Measurements from ENCODE around the gene MUSK. TPM values are rescaled to one million over a fixed set of nuclear protein-coding genes. Genes with fewer than 3 reads are reported as not detected.

Gene MUSK
- total RNA-seq (ENCODE audit: low replicate concordance), result not detected in 2 replicates
- long read RNA-seq, result 0 reads

- no peaks in the 10 kb centered on the region for H3K4me1 Mint-ChIP-seq (ENCODE audit: unreplicated experiment)
- TF ChIP-seq, protein P1, sequence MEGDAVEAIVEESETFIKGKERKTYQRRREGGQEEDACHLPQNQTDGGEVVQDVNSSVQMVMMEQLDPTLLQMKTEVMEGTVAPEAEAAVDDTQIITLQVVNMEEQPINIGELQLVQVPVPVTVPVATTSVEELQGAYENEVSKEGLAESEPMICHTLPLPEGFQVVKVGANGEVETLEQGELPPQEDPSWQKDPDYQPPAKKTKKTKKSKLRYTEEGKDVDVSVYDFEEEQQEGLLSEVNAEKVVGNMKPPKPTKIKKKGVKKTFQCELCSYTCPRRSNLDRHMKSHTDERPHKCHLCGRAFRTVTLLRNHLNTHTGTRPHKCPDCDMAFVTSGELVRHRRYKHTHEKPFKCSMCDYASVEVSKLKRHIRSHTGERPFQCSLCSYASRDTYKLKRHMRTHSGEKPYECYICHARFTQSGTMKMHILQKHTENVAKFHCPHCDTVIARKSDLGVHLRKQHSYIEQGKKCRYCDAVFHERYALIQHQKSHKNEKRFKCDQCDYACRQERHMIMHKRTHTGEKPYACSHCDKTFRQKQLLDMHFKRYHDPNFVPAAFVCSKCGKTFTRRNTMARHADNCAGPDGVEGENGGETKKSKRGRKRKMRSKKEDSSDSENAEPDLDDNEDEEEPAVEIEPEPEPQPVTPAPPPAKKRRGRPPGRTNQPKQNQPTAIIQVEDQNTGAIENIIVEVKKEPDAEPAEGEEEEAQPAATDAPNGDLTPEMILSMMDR (conservative IDR thresholded peaks at IDR 0.05), result no peak
- no peak within 1 kb of the TSS for H3K27ac Mint-ChIP-seq
- no peak for DNase-seq (ENCODE audit: extremely low spot score, unreplicated experiment)
- no peaks in the 10 kb centered on the region for H3K9me3 Mint-ChIP-seq
- no peak within 1 kb of the TSS for H3K4me3 Mint-ChIP-seq
- peaks cover 3% of the 10 kb centered on the region for H3K27me3 Mint-ChIP-seq
- no peaks in the 10 kb centered on the region for H3K36me3 Mint-ChIP-seq
Measured at GRCh38 chr9:110668570-110669167, at the start of gene MUSK. MUSK (plus strand) TSS chr9:110668791; CDS start chr9:110668905, 114 bp downstream.

DNA sequence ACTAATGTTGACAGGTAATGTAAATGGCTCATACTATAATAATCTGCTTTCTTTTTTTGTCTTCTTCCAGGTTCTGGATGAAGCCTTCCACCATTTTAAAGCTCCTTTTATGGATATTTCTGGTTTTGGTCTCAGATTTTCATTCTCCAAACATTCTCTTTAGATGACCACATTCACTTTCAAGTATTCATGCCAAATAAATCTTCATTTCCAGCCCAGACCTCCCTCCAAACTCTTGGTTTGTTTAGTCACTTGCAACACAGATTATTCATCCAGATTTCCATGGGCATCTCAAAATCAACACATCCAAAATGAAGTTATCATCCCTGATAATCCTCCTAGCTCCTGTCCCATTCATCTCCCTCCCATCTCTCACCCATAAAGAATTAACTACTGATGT is 48.8 kb upstream of the MUSK start:
- Mint-ChIP-seq H3K27me3 (peaks cover 9% of the 10 kb centered on the region), H3K9me3 (peaks cover under 1% of the 10 kb centered on the region), H3K4me1 (ENCODE audit: unreplicated experiment) (no peaks in the 10 kb centered on the region), H3K36me3 (no peaks in the 10 kb centered on the region), H3K27ac (no peak overlapping the region), H3K4me3 (no peak overlapping the region)
- DNase-seq (ENCODE audit: extremely low spot score, unreplicated experiment), result no peak
- TF ChIP-seq, protein P1 (conservative IDR thresholded peaks at IDR 0.05), result no peak

- Mint-ChIP-seq H3K36me3 (no peaks in the 10 kb centered on the region), H3K4me1 (ENCODE audit: unreplicated experiment) (no peaks in the 10 kb centered on the region), H3K9me3 (no peaks in the 10 kb centered on the region), H3K4me3 (no peak overlapping the region), H3K27me3 (peaks cover 9% of the 10 kb centered on the region), H3K27ac (no peak overlapping the region)
- TF ChIP-seq, protein P1 (conservative IDR thresholded peaks at IDR 0.05), result no peak
- no peak for DNase-seq (ENCODE audit: extremely low spot score, unreplicated experiment)
Measured at GRCh38 chr9:110620726-110621125, 47.9 kb upstream of the MUSK start.

DNA sequence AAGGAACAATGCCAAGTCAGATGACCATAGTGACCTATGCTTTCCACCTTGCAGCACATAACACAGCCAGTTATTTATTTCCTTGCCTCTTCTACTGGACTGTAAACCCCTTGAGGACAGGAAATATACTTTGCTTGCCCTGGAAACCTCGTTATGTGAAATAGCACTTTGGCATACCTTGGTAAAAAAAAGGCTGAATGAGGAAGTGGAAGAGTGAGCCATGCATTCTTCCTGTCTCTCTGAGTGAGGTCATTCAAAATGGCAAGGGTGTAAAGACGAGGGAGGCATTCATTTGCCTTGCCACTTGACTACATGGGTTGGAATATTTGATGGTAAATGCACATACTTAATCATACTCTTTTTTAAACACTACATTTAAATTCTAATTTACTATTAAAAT is 46.2 kb upstream of the MUSK start:
- H3K4me3 Mint-ChIP-seq, result no peak overlapping the region
- H3K9me3 Mint-ChIP-seq, result no peaks in the 10 kb centered on the region
- H3K27ac Mint-ChIP-seq, result no peak overlapping the region
- TF ChIP-seq, protein P1 (conservative IDR thresholded peaks at IDR 0.05), result no peak
- H3K27me3 Mint-ChIP-seq, result peaks cover 9% of the 10 kb centered on the region
- no peak for DNase-seq (ENCODE audit: extremely low spot score, unreplicated experiment)
- no peaks in the 10 kb centered on the region for H3K36me3 Mint-ChIP-seq
- peaks cover 4% of the 10 kb centered on the region for H3K4me1 Mint-ChIP-seq (ENCODE audit: unreplicated experiment)

DNA sequence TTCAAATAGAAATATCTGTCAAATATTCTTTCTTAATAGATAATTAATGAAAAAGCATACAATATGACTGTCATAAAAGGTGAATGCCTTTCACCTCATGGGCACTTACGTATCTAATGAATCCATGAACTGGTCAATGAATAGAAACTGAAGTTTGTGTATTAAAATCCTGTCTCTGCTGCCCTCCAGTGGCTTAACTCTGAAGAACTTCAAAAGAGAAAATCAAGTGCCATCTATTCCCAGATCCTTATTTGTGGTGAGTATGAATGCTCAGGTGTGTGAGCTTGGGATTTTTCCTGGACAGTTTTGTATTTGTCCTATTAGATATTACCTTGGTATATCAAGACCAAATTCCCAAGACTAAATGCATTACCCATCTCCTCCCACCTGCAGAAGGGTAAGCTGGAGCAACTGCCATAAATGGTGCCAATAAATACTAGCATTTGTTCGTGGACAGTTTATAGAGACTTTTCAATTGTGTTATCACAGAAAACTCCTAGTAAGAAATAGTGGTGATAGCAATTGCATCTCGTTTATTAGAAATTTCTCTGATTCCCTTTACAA is 45.0 kb upstream of the MUSK start:
- H3K27me3 Mint-ChIP-seq, result peaks cover 9% of the 10 kb centered on the region
- TF ChIP-seq, protein P1 (conservative IDR thresholded peaks at IDR 0.05), result peak; percentile 89
- no peaks in the 10 kb centered on the region for H3K36me3 Mint-ChIP-seq
- no peak overlapping the region for H3K4me3 Mint-ChIP-seq
- DNase-seq (ENCODE audit: extremely low spot score, unreplicated experiment), result no peak
- no peak overlapping the region for H3K27ac Mint-ChIP-seq
- peaks cover 4% of the 10 kb centered on the region for H3K4me1 Mint-ChIP-seq (ENCODE audit: unreplicated experiment)
- no peaks in the 10 kb centered on the region for H3K9me3 Mint-ChIP-seq

Measured in type B pancreatic cell (in vitro differentiated cells).